Type B pancreatic cell (in vitro differentiated cells): ENCODE data around the gene SLC10A7. TPM values are rescaled to one million over a fixed set of nuclear protein-coding genes. Genes with fewer than 3 reads are reported as not detected.

Experiments used
- DNase-seq: peaks from one replicate; pipeline ENCODE4 v3.0.0; 2021; ENCODE audit warnings: mixed read lengths; ENCODE audit not compliant: unreplicated experiment; ENCODE audit errors: extremely low spot score
- H3K27ac Mint-ChIP-seq: 2 replicates; pipeline ENCODE4 v1.8.0; 2021; ENCODE audit warnings: mild to moderate bottlenecking, mixed read lengths
- H3K27me3 Mint-ChIP-seq: 2 replicates; pipeline ENCODE4 v1.8.0; 2021; ENCODE audit warnings: mixed read lengths
- H3K36me3 Mint-ChIP-seq: 2 replicates; pipeline ENCODE4 v1.8.0; 2021; ENCODE audit warnings: mixed read lengths
- H3K4me1 Mint-ChIP-seq: one replicate; pipeline ENCODE4 v1.8.0; 2021; ENCODE audit warnings: mixed read lengths; ENCODE audit not compliant: unreplicated experiment
- H3K4me3 Mint-ChIP-seq: 2 replicates; pipeline ENCODE4 v1.8.0; 2021; ENCODE audit warnings: mild to moderate bottlenecking, mixed read lengths
- H3K9me3 Mint-ChIP-seq: 2 replicates; pipeline ENCODE4 v1.8.0; 2021; ENCODE audit warnings: mixed read lengths
- total RNA-seq: library from RNA; stranded (reverse); gene quantifications from 2 replicates; pipeline ENCODE4 v1.2.1, GENCODE V29; 2021; ENCODE audit warnings: low replicate concordance
- TF ChIP-seq, protein P1 (sequence below): fragments of 200-600 bp; sonication (generic); conservative IDR thresholded peaks from 2 replicates; pipeline ENCODE4 v1.5.0; 2021; ENCODE audit warnings: antibody characterized with exemption, mild to moderate bottlenecking

SLC10A7 gene
- total RNA-seq, 1 donor from 2014 or later = 16.1 TPM

DNA sequence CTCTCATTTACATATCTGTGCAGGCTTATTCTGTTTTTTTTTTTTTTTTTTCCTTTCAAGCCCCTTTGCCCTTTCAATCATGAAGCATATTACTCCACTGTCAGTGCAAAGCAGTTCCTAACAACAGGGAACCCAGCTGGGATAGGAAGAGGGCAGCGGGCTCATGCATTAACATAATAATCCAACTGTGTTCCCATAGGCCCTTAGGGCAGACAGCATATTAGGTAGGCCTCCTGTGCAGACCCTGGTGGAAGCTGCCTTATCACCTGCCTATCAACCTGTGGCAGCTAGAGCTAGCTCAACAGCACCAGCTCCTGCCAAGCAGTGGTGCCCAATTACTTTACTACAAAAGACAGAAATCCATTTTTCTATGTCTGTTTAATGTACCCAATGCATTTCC is 49.3 kb downstream of the SLC10A7 start:
- TF ChIP-seq, protein P1, sequence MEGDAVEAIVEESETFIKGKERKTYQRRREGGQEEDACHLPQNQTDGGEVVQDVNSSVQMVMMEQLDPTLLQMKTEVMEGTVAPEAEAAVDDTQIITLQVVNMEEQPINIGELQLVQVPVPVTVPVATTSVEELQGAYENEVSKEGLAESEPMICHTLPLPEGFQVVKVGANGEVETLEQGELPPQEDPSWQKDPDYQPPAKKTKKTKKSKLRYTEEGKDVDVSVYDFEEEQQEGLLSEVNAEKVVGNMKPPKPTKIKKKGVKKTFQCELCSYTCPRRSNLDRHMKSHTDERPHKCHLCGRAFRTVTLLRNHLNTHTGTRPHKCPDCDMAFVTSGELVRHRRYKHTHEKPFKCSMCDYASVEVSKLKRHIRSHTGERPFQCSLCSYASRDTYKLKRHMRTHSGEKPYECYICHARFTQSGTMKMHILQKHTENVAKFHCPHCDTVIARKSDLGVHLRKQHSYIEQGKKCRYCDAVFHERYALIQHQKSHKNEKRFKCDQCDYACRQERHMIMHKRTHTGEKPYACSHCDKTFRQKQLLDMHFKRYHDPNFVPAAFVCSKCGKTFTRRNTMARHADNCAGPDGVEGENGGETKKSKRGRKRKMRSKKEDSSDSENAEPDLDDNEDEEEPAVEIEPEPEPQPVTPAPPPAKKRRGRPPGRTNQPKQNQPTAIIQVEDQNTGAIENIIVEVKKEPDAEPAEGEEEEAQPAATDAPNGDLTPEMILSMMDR = no peak
- DNase-seq = no peak
- H3K36me3 Mint-ChIP-seq = no peaks in the 10 kb centered on the region

DNA sequence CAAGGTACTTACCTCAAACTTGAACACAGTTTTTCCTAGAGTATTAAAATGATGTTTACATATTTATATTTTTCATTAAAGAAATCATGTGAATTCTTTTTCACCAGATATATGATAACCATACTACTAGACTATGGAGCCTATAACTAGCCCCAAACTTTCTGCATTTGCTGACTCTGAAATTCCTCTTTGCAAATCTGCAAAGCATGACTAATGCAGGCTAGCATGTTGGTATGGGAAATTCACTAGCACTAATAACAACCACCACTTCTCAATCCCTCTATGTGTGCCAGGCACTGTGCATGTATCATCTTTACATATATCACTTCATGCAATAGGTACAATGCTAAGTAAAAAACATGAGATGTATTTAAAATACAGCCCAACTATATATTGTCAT is 51.1 kb downstream of the SLC10A7 start:
- Mint-ChIP-seq H3K27me3 (no peaks in the 10 kb centered on the region), H3K36me3 (no peaks in the 10 kb centered on the region)

More for the DNA sequence above, 49.3 kb downstream of the SLC10A7 start:
- Mint-ChIP-seq H3K4me1 (peaks cover 9% of the 10 kb centered on the region), H3K4me3 (no peak overlapping the region), H3K27me3 (no peaks in the 10 kb centered on the region), H3K27ac (no peak overlapping the region), H3K9me3 (no peaks in the 10 kb centered on the region)

DNA sequence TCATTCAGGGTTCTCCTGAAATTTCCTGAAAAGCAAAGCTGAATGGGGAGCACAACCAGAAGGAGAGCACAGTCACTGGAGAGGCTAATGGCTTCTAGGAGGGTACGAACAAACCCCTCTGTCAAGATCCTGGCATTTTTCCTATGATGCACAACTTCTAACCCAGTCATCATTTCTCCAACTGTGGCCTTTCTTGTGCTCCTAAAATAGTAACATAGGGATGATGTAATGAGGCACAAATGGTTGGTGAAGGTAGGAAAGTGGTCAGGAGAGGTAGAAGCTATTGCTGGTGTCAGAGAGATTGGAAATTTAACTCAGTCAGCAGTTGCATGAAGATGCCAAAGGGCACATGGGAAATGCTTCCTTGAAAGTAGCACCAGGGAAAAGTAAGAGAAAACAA is 52.7 kb downstream of the SLC10A7 start:
- no peak overlapping the region for H3K4me3 Mint-ChIP-seq
- DNase-seq = no peak
- H3K27ac Mint-ChIP-seq = no peak overlapping the region
- TF ChIP-seq, protein P1 = no peak
- H3K27me3 Mint-ChIP-seq = no peaks in the 10 kb centered on the region
- peaks cover 9% of the 10 kb centered on the region for H3K4me1 Mint-ChIP-seq
- no peaks in the 10 kb centered on the region for H3K36me3 Mint-ChIP-seq
- no peaks in the 10 kb centered on the region for H3K9me3 Mint-ChIP-seq

More for the DNA sequence above, 51.1 kb downstream of the SLC10A7 start:
- Mint-ChIP-seq H3K4me3 (no peak overlapping the region), H3K4me1 (peaks cover 9% of the 10 kb centered on the region), H3K27ac (no peak overlapping the region), H3K9me3 (no peaks in the 10 kb centered on the region)
- DNase-seq = no peak
- TF ChIP-seq, protein P1 = no peak

DNA sequence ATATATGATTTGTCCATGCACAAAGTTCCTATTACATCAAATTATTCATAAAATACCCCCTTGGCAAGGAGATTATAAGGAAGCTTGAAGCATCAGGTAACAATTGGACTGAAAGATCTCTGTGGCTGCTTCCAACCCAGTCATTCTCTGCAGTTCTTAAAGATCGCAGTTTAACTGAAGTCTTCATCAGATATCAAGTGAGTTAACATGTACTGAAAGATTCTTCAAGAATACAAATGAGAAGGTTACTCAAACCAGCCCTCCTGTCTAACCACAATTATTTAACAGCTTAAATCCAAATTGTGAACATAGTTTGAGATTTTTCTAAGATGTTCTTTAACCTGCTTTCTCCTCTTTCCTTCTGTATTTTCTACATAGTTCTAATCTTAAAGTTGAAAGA is 56.1 kb downstream of the SLC10A7 start:
- Mint-ChIP-seq H3K27me3 (no peaks in the 10 kb centered on the region), H3K4me3 (no peak overlapping the region), H3K4me1 (peaks cover 4% of the 10 kb centered on the region), H3K9me3 (no peaks in the 10 kb centered on the region), H3K36me3 (no peaks in the 10 kb centered on the region), H3K27ac (no peak overlapping the region)
- TF ChIP-seq, protein P1 = no peak
- DNase-seq = no peak

DNA sequence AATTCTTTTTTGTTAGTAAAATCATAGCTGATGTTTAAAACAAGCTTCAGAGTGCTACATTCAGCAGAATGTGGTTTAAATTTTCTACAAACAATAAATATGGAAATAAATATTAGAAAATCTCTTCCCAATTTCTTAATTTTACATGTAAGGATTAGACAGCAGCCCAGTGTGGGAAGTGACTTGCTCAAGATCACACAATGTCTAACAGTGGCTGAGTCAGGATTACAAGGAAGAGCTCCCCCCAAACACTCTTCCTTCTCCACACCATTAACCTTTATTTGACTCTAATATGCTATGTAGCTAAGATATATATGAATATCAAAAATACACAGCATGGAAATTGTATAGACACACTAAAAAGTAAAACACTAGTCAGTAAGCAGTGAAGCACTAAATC is 59.5 kb downstream of the SLC10A7 start:
- Mint-ChIP-seq H3K27ac (no peak overlapping the region), H3K27me3 (no peaks in the 10 kb centered on the region)

More for the DNA sequence above, 59.5 kb downstream of the SLC10A7 start:
- H3K36me3 Mint-ChIP-seq = no peaks in the 10 kb centered on the region
- no peaks in the 10 kb centered on the region for H3K9me3 Mint-ChIP-seq
- H3K4me3 Mint-ChIP-seq = no peak overlapping the region
- DNase-seq = no peak
- peaks cover 4% of the 10 kb centered on the region for H3K4me1 Mint-ChIP-seq
- TF ChIP-seq, protein P1 = no peak
